ENCODE measurements around the gene AHDC1.

The AHDC1 gene

DNA sequence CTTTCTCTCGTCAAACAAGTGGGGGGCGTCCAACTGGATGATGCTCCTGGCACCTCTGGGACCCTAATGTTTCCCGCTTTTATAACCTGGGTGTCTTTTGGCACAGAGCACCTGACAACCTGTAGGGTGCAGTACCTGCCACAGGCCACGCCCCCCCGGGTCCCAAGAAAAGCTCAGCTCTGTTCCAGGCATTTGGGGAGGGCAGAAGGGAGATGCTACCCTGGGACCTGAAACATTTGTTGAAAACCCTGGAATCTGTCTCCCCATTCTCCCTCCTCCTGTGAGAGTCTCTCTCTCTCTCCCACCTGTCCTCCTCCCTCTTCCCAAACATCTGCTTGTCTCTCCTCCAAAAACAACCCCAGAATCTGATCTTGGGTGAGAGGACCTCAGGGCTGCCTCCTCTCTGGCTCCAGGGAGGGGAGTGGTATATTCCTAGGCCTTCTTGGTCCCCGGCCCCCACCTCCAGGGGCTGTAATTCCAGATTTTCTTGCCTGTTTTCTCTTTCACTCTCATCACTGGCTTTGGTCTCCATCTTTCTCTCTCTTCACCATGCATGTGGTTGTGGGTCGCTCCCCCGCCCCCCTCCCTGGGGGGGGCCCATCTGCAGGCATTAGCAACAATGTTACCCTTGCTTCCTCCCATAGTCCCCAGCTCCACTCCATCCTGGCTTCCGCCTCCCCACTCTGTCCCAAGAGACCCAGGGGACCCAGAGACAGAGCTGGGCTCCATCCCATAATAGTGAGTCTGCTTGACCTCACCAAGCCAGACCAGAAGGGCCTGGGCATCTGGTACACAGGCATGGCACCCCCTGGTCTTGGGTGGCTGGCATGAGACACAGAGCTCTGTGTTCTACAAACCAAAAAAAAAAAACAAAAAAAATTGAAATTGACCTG is 4.1 kb downstream of the AHDC1 start:
- no peak for DNase-seq (ENCODE audit: low read depth)

DNA sequence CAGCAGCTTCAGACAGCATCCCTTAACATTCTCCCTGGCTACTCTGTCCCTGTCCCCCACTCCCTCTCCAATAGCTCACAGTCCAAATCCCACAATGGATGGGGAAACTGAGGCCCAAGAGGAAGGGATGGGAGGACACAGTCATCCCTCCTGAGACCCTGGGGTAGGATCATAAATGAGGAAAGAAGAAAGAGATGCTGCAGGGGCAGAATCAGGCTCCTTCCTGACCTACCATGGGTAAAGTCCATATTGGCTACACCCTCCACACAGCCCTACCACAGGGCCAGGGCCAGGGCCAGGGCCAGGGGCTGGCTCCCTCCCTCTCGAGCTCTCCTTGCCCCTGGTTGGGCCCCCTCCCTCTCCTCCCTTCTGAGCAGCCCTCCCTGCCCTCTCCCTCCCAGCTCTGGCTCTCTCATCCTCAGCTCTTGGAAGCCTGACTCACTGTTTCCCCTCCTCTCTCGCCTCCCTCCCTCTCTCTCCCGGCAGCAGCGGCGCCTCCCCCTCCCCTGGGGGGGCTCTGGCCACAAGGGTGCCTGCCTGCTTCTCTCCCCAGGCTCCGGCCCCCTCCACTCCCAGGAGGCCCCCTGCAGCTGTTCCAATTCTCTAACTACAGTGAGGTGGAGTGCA is 4.9 kb downstream of the AHDC1 start:
- DNase-seq (ENCODE audit: low read depth), result no peak

DNA sequence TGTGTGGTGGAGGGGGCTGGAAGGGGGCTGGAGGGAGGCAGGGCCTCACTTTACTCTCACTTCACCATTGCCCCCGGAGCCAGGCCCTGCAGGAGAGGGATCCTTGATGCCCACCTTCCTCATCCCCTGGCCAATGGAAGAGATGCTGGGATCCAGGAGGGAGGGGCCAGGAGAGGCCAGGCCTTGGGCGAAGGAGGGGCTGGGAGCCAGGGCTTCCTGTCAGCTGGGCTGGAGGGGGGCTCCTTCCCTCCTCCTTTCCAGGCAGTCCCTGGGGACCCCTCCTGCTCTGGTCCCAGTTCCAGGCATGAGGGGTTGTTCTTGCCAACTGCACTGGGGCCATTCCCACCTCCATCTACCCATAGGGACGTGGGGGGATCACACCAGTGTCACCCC is 5.7 kb downstream of the AHDC1 start:
- no peak for DNase-seq (ENCODE audit: low read depth)

DNA sequence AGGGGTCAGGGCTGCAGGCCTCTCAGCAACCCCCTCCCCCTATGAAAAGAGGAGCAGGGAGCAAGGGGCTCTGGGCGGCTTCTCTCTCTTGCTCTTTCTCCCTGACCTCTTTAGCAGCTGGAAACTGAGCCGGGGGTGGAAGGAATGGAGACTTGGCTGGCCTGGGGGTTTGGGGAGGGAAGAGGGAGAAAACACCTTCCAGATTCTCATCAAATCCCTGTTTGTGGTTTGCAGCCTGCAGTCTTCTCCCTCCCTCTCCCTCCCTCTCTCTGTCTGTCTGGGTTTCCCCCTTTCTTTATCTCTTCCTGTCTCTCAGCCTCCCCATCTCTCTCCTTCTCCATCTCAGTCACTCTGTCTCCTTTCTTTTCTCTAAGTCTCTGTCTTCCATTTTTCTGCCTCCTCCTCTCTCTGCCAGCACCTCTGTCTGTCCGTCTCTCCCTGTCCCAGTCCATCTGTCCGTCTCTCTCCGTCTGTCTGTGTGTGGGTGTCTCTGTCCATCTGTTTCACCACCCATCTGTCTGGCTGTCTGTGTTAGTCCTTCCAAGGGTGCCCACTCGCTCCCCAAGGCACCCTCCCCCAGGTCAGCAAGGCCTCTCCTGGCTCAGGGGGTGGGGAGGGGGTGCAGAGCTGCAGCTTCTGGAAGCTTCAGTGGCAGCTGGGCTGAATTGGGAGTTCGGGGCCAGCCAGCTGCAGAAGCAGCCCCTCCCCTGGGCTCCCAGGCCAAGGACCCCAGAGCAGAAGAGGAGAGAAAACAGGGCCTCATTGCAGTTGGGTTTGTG is 6.2 kb downstream of the AHDC1 start:
- no peak for DNase-seq (ENCODE audit: low read depth)

DNA sequence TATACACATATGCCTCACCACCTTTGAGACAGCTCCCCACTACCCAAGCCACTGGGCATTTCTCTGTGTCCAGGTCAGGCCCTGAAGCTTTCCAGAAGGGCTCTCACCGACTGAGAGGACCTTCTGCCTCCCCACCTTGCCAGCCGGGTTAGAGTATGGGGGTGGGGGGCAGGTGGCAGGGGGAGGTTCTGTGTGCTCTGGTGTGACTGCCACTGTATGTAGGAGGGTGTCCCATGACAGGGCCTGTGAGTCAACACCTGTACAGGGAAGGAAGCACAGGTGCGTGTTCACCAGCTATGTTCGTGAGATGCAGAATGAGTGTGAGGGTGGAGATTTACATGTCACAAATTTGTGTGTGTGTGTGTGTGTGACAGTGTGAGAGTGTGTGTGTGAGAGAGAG is 7.0 kb downstream of the AHDC1 start:
- DNase-seq (ENCODE audit: low read depth), result no peak

DNA sequence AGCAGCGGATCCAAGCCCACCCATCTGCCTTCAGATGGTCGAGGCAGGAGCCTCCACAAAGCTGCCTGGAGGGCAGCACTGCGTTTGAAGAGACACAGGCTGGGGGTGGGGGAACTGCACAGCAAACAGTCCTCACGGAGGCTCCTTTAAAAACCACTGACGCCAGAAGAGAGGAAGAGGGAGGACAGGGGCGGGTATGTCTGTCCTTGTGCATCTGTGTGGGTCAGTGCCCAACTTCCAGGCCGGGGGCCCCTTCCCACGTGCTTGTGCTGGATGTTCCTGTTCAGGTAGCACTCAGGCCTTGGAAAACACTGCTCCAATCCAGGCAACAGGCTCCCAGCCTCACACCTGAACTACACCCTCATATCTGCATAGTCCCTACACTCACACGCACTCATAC is 7.7 kb downstream of the AHDC1 start:
- DNase-seq (ENCODE audit: low read depth), result no peak

DNA sequence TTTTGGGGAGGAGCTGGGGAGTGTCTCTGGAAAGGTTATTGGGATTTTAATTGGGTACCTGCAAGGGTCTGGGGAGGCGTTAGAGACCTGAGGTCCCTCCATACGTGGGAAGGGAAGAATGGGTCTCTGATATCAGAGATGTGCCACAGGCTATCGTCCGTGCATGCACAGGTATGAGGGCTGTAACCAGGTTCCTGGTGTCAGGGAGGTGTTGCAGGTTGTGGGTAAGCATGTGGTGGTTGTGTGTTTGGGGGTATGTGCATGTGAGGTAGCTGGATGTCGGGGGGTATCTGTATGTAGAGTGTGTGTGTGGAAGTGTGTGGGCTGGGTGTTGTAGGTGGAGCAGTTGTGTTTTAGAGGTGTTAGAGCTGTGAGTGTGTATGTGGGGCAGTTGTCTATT is 8.3 kb downstream of the AHDC1 start:
- no peak for DNase-seq (ENCODE audit: low read depth)

DNA sequence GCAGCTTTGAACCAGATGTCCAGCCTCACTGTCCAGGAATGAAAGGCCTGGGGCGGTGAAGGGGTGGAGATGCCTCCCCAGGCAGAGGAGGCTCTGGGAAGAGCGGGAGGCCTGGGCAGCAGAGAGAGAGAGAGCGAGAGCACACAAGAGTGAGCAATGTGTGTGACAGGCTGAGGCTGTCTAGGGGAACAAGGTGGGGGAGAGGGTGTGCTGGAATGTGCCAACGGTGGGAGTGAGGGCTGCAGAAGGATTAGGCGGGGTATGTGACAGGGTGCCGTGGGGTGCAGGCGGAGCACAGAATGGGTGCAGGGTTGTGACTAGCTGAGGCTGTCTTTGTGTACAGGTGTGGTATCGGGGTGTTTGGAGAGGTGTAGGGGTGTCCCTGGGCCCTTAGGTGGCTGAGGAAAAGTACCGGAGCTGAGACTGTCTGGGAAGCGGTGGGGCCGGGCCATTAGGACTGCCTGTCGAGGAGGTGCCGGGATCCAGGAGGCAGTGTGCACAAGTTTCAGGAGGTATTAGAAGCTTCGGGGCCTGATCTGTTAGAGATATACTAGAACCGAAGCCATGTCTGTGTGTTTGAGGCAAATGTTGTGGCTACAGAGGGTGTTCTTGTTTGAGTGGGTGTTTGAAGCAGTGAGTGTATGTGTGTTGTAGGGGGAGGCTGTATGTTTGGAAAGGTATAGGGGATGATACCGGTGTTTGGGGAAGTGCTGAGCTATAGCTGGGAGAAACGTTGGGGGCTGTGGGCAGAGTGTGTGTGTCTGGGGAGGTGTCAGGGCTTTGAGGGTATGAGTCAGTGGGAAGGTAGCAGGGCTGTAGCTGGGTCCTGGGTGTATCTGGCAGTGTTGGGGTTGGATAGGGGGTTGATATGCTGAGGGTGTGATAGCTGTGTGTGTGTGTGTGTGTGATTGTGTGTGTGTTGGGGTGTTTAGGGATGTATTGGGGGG is 9.1 kb downstream of the AHDC1 start:
- no peak for DNase-seq (ENCODE audit: low read depth)

DNA sequence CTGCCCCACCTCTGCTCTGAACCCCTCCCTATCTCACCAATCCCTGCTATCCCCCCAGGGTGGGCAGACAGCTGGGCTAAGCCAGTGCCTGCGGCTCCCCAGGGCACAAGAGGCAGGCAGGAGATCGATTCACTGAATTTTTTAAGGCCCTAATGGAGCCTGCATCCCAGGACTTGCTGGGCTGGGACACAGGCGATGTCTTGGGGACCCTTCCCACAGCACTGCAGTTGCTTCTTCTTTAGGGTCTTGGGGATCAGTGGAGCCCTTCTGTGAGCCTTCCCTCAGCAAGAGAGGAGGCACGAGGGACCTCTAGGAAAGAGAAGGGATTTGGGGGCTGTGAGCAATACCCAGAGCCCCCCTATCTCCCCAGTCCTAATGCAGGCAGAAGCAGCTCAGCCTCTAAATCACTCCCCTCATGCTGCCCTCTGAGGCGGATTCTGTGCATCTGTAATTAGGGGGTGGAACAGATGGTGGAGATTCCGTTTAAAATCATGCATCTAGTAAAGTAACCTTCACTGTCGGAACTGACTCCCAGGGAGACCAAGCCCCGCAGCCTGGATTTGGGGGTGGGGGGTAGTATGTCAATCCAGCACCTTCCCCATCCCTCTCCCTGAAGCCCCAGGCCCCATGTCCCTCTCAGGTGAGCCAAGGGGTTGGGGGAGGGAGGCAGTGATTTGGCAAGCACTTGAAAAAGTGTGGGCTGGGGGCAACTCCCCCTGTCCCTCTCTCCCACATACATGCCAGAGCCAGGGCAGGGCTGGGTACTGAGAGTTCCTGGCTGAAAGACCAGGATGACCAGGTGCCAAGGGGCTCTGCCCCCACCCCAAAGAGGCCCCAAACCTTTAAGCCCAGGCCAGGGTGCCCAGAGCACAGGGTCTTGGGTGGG is 10.0 kb downstream of the AHDC1 start:
- DNase-seq (ENCODE audit: low read depth), result no peak

DNA sequence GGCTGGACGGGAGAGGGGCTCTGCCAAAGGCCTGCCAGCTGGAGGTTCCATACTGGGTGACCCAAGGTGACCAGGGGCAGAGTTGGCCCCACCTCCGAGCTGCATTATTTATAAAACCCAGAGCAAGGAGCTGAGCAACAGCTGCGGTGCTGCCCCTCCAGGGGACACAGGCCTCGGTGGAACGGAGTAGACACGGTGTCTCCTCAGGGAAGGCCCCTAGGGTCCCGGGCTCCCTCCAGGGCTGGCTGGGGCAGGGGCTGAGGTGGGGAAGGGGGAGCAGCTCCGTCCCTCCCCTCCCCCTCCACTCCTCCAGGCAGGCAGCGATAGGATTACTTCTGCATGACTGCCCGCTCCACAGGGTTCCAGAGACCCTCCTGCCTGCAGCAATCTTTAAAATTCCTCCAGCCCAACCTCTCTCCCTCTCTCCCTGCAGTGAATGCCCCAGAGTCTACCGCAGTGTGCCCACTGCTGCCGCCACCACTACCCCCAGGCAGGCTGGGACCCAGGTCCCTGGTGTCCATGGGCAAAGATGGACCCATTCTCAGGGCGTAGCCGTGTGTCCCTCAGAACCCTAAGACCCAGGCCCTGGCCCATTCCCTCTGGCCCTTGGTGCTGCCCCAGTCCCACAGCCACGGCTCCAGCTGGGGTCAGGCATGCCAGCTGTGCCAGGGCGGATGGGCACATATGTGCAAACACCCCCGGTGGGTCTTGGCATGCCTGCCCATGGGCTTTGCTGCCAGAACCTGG is 10.8 kb downstream of the AHDC1 start:
- DNase-seq (ENCODE audit: low read depth), result no peak

DNA sequence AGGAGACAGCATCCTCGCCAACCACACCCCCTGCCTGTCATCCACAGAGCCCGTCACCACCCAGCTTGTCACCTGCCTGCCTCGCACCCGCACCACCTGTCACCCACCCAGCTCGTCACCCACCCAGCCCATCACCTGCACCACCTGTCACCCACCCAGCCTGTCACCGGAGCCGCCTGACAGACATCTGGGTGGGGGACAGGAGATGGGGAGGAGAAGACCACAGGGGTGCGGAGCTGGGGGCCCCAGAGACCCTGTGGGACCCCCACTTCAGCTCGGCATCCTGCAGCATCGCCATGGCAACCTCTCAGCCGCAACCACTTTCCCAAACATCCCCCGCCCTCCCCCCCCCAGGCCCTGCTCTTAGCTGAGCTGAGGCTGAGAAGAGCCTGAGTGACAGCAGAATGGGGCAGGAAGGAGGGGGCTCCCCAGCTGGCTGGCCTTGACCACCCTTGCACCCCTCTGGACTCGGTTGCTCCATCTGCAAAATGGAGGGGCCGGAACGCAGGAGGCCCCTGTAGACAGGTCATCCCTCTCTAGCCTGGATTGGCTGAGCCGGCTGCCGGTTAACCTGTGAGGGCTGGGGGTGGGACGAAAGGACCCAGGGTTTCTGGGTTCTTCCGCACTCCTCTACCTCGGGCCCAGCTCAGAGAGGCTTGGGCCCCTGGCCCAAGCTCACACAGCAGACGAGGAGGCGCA is 11.6 kb downstream of the AHDC1 start:
- no peak for DNase-seq (ENCODE audit: low read depth)

DNA sequence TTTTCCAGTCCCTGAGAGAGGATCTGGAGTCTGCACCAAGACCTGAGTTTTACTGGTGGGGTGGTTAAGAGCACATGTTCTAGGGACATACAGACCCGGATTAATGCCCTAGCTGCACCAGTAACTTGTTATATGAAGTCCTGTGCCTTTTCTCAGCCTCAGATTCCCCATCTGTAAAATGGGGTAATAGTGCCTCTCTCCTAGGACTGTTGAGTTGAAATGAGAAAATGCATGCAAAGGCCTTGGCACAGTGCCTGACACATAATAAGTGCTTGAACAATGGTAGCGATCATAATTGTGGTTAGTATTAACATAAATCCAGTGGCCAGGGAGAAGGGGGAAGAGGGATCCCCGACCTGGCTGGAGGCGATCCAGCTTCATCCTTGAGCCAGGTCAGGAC is 12.3 kb downstream of the AHDC1 start:
- DNase-seq (ENCODE audit: low read depth), result no peak

DNA sequence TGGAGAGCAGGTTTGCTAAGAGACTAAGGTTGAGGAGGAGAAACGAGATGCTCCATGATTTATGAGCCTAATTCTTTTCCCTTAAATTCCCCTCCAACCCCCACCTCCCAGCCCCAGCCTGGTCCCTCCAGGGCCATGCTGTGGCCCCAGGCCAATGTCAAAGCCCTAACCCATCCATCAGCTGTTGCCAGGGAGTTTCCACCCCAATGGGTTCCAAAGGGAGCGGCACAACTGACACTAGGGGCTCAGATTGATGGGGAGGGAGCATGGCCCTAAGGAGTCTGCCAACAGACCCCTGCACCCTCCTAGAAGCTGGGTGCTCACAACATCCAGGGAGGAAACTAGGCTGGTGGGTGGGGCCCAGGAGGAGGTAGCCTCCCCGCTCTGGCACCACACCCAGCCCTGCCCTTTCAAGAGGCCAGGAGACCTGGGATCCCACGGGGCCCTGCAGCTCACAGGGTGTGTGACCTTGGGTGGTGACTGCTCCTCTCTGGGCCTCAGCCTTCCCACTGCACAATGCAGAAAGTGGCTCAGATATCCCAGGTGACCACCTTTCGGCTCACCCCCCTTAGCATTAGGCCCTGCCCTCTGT is 12.9 kb downstream of the AHDC1 start:
- no peak for DNase-seq (ENCODE audit: low read depth)

DNA sequence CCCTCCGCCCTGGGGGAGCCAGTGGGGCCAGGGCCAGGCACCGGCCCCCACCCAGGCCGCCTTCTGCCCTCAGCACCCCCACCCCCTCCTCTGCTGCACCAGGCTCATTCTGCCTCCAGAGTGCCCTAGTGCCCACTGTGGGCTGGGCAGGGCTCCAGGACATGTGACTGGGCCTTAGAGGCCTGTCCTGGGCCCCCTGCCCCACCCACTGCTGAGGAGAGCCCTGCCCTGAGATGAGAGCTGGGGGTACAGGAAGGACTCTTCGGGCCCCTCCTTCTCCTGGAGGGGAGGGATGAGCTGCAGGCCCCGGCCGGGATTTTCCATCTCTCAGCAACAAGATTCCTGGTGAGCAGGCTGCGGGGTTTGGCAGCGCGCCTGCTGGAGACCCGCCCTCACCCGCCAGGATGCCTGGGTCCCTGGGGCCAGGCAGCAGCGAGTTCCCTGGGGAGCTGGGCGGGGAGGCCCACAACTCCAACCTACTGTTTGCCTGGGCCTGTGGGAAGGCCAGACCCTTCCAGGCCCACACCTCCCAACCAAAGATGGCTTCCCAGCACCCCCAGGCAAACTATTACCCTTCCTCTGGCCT is 14.0 kb downstream of the AHDC1 start:
- DNase-seq (ENCODE audit: low read depth), result no peak

DNA sequence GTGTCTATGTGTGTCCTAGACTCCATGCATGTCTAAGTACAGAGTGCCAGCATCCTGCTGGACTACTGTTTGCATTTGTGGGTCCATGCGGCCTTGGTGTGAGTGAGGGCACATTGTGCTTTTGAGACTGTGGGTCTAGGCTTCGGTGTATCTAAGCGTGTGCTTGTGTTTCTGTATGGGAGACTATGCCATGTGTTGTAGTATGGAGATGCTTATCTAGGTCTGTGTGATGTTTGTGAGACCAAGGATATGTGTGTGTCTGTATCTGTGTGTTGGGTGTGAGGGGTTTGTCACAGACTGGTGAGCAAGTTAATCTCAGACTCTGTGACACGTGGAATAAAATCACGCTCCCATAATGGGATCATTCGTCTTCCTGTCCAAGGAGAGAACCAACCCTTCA is 14.5 kb downstream of the AHDC1 start:
- no peak for DNase-seq (ENCODE audit: low read depth)

DNA sequence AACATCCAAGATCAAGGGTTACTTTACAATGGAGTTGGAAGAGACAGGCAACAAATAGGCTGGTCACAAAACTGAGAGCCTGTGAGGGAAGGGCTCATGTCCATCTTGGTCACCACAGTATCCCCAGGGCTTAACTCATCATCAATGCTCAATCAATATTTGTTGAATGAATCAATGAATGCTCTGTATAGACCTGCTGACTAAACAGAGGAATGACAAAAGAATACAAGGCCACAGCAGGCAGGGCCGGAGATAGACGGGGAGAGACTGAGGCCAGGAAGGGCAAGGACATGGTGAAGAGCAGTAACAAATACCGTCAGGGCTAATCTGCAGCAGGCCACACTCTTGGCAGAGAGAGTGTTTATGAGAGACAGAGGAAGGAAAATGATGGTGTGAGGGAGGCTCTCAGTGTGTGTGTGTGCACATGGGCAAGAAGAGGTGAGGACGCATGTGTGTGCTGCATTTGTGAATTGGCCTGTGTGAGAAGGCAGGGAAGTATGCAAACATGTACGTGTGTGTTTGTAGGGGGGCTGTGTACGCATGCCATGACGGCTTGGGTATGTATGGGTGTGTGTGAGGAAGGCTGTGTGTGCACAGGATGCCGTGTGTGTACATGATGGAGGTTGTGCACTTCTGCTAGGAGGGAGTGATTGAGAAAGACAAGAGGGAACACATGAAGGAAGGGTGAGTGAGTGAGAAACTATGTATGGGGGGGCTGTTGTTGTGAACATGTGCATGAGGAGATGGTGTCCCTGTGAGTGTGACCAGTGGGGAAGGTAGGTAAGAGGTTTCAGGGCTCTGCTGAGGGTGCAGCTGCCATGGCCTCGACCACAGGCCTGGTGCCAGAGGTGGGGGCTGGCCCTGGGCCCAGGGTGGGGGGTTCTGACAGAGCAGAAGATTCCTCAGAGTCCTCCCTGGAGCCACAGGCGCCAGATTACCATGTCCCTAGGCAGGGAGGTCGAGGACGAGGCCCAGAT is 15.4 kb downstream of the AHDC1 start:
- DNase-seq (ENCODE audit: low read depth), result no peak

DNA sequence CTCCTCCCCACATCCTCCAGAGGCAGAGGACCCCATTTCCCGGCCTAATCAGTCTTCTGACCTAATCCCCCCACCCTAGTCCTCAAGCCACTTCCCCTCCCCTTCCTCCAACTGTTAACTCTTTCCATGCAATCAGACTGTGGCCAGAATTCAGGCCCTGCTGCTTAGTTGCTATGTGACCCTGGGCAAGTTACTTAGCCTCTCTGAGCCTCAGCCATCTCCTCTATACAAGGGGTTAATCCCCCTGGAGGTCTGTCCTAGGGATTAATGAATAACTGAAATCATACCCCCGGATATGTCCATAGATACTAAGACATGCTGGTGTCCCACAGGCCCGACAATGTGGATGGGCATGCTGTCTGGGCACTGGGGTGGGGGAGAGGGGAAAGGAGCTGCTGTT is 18.3 kb downstream of the AHDC1 start:
- DNase-seq (ENCODE audit: low read depth), result no peak
